Activated CD8-positive, alpha-beta memory T cell treated with anti-CD3 and anti-CD28 coated beads, Interleukin-2, amount 50 U/mL, for 4 hours (primary cell): ENCODE results near the gene ACSBG1.

Source experiments
- DNase-seq: peaks from one replicate; pipeline ENCODE4 v3.0.0-alpha.2; 2020

ACSBG1 gene

DNA sequence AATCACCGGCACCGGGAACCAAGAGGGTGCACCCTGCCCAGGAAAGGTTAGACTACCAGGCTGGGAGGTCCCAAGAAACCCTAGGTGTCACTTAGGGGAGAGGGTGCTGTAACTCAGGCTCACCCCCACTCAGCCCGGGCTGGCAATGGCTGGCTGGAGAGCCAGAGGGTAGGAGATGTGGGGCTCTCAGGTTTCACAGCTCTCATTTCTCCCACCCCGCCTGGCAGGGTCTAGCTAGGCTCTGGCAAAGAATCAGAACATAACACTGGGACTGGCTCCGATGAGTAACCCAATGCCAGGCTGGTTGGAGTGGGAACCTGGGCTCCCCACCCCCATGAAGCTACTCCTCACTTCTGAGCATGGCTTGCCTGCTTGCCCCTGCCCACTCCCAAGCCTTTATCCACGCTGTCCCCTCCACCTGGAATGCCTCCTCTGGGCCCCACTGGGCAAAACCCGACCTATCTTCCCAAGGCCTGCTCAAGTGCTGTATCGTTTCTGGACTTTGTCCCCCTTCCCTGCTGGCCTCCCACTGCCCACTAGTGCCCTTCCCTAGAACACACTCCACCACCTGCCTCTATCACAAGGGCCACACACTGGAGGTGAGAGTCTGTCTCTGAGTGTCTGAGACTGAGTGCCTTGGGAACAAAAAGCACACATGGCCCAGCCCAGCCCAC lies 105.2 kb downstream of the ACSBG1 start:
- DNase-seq = no peak

DNA sequence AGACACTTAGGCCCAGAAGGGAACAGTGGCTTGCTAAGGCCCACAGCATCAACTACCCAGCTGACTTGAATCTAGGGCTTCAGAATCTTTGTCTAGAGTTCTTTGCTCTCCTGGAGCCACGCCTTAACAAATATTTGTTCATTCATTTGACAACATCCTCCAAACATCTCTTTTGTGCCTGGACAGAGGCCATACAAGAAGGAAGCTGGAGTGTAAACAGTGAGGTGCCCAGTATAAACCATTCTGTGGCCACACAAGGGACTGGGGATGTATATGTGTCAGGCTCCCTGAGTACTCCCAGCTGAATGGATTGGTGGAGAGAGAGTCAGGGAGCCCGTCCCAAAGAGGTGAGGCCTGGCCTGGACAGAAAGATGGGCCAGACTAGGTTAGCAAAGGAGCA lies 106.5 kb downstream of the ACSBG1 start:
- no peak for DNase-seq

DNA sequence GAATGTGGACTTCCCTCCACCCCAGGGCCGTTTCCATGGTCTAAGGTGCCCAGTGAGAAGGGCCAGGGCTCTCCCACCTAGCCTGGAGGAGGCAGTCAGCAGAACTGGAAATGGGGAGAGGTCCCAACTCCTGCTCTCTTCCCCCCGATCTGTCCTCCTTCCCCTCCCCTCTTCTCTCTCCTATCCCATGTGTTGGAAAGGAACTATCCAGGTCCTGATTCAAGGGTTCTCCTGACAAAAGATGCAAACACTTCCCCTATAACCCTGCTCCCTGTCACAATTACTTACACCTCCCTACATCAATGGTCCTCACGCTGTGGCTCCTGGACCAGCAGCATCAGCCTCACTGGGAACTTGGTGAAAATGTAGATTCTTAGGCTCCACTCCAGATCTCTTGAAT lies 109.1 kb downstream of the ACSBG1 start:
- DNase-seq = no peak

DNA sequence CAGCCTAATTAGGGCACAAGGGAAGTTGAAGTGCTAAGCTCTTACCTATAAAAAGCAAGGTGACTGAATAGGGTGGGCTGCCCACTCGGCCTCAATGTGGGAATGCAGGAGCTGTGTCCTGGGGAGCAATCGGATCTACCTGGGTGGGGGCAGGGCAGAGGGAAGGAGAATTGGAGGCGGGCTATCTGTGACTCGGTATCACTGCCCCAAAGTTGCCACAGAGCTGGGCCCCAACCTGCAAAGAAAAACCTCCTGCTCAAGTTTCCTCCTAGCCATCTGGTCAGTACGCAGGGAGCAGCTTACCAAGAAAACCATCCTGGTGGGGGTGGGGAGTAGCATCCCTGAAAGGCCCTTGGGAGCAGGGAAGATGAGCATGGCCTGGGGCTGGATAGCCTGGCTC lies 113.8 kb downstream of the ACSBG1 start:
- no peak for DNase-seq
